ENCODE results near the gene TTC9B. TPM values are rescaled to one million over a fixed set of nuclear protein-coding genes. Genes with fewer than 3 reads are reported as not detected.

TTC9B gene
- total and polyA plus RNA-seq, 2 experiments from 2014 or later, result 0.63 to 1.0 TPM

DNA sequence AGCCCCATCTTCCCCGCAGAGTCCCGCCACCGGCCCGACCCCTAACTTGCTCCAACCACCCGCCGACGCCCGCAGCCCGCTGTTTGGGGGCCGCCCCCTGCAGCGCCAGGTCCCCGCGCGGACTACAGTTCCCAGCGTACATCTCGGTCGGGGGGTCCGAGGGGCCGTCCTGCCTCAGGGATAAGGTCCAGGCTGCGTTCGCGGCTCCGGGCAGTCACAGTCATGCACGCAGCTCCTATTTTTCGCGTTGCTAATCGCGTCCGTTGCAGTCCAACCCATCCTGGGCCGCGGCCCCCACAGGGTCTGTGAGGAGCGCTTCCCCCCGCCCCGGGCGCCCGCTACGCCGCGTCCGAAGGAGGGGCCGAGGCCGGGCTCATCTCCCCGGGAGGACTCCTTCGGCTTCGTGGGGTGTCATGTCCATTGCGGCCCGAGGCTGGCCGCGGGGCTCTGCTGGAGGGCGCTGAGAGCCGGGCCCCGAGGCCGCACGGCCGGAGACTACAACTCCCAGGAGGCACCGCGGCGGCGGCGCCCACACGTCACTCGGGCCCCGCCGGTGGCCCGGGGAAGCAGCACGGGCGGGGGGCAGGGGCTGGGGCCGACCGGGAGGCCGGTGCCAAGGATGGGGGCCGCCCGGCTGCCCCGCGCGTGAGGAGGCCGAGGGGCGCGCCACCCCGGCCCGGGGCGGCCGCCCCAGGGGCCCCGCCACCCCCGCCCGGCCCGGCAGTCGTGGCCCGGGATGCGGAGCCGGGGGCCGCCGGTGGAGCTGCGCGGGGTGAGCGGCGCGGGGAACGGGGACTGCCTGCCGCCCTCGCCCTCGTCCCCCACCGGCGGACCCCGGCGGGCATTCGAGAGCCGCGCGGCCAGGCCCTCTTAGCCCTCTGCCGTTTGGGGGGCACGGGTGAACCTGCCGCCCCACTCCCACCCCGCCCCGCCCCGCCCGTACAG lies 27.0 kb downstream of the TTC9B start, which contains the start of gene MAP3K10 (continued):
- TF ChIP-seq, protein P1, sequence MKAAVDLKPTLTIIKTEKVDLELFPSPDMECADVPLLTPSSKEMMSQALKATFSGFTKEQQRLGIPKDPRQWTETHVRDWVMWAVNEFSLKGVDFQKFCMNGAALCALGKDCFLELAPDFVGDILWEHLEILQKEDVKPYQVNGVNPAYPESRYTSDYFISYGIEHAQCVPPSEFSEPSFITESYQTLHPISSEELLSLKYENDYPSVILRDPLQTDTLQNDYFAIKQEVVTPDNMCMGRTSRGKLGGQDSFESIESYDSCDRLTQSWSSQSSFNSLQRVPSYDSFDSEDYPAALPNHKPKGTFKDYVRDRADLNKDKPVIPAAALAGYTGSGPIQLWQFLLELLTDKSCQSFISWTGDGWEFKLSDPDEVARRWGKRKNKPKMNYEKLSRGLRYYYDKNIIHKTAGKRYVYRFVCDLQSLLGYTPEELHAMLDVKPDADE (IDR thresholded peaks at IDR 0.05), result peak; percentile 76
- TF ChIP-seq, protein P2, sequence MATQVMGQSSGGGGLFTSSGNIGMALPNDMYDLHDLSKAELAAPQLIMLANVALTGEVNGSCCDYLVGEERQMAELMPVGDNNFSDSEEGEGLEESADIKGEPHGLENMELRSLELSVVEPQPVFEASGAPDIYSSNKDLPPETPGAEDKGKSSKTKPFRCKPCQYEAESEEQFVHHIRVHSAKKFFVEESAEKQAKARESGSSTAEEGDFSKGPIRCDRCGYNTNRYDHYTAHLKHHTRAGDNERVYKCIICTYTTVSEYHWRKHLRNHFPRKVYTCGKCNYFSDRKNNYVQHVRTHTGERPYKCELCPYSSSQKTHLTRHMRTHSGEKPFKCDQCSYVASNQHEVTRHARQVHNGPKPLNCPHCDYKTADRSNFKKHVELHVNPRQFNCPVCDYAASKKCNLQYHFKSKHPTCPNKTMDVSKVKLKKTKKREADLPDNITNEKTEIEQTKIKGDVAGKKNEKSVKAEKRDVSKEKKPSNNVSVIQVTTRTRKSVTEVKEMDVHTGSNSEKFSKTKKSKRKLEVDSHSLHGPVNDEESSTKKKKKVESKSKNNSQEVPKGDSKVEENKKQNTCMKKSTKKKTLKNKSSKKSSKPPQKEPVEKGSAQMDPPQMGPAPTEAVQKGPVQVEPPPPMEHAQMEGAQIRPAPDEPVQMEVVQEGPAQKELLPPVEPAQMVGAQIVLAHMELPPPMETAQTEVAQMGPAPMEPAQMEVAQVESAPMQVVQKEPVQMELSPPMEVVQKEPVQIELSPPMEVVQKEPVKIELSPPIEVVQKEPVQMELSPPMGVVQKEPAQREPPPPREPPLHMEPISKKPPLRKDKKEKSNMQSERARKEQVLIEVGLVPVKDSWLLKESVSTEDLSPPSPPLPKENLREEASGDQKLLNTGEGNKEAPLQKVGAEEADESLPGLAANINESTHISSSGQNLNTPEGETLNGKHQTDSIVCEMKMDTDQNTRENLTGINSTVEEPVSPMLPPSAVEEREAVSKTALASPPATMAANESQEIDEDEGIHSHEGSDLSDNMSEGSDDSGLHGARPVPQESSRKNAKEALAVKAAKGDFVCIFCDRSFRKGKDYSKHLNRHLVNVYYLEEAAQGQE (IDR thresholded peaks at IDR 0.05; ENCODE audit: unreplicated experiment), result no peak
- no peak for TF ChIP-seq STAT1 (IDR thresholded peaks at IDR 0.05; ENCODE audit: unreplicated experiment)
- TF ChIP-seq CREB1 (CRISPR knock-in tag; IDR thresholded peaks at IDR 0.05; ENCODE audit: low read depth), result peak; percentile 92

DNA sequence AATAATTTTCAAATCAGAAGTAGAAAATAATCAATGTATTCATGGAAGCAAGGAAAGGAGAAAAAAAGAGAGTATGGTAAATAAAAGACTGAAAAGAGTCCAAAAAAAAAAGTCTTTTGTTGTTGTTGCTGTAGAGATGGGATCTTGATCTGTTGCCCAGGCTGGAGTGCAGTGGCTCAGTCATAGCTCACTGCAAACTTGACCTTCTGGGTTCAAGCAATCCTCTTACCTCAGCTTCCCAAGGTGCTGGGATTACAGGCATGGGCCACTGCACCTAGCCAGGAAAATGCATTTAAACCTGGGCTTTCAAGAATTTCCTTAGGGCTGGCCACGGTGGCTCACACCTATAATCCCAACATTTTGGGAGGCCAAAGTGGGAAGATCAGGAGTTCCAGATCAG lies 33.9 kb downstream of the TTC9B start:
- H3K9me2 ChIP-seq (ENCODE audit: insufficient read depth), result no peaks in the 10 kb centered on the region
- H3K9me3 Mint-ChIP-seq, result no peaks in the 10 kb centered on the region
- H3K27ac ChIP-seq (ENCODE audit: low read depth), result no peak overlapping the region
- DNase-seq (ENCODE audit: low spot score) (no peak), ATAC-seq (no peak)
- H2AFZ ChIP-seq, result no peak overlapping the region
- H3K36me3 ChIP-seq (ENCODE audit: insufficient read depth), result no peaks in the 10 kb centered on the region
- no peaks in the 10 kb centered on the region for H3F3A ChIP-seq (replicated peaks; ENCODE audit: low read depth)
- H3K79me2 ChIP-seq (replicated peaks; ENCODE audit: insufficient read depth), result no peaks in the 10 kb centered on the region
- H3K4me1 Mint-ChIP-seq, result no peaks in the 10 kb centered on the region
- H3K27me3 ChIP-seq (ENCODE audit: insufficient read depth), result no peaks in the 10 kb centered on the region
- no peaks in the 10 kb centered on the region for H4K20me1 ChIP-seq (replicated peaks; ENCODE audit: insufficient read depth)
- H3K4me2 ChIP-seq, result no peak overlapping the region
- no peaks in the 10 kb centered on the region for H3K4me1 ChIP-seq (ENCODE audit: insufficient read depth)
- no peaks in the 10 kb centered on the region for H3K27me3 Mint-ChIP-seq (ENCODE audit: insufficient read depth, low read depth, poor library complexity)
- H3K36me3 Mint-ChIP-seq (ENCODE audit: low read depth), result no peaks in the 10 kb centered on the region
- no peak overlapping the region for H3K4me3 Mint-ChIP-seq
- H3K27ac Mint-ChIP-seq, result no peak overlapping the region
- H3K4me3 ChIP-seq, result no peak overlapping the region
- TF ChIP-seq, protein P3, sequence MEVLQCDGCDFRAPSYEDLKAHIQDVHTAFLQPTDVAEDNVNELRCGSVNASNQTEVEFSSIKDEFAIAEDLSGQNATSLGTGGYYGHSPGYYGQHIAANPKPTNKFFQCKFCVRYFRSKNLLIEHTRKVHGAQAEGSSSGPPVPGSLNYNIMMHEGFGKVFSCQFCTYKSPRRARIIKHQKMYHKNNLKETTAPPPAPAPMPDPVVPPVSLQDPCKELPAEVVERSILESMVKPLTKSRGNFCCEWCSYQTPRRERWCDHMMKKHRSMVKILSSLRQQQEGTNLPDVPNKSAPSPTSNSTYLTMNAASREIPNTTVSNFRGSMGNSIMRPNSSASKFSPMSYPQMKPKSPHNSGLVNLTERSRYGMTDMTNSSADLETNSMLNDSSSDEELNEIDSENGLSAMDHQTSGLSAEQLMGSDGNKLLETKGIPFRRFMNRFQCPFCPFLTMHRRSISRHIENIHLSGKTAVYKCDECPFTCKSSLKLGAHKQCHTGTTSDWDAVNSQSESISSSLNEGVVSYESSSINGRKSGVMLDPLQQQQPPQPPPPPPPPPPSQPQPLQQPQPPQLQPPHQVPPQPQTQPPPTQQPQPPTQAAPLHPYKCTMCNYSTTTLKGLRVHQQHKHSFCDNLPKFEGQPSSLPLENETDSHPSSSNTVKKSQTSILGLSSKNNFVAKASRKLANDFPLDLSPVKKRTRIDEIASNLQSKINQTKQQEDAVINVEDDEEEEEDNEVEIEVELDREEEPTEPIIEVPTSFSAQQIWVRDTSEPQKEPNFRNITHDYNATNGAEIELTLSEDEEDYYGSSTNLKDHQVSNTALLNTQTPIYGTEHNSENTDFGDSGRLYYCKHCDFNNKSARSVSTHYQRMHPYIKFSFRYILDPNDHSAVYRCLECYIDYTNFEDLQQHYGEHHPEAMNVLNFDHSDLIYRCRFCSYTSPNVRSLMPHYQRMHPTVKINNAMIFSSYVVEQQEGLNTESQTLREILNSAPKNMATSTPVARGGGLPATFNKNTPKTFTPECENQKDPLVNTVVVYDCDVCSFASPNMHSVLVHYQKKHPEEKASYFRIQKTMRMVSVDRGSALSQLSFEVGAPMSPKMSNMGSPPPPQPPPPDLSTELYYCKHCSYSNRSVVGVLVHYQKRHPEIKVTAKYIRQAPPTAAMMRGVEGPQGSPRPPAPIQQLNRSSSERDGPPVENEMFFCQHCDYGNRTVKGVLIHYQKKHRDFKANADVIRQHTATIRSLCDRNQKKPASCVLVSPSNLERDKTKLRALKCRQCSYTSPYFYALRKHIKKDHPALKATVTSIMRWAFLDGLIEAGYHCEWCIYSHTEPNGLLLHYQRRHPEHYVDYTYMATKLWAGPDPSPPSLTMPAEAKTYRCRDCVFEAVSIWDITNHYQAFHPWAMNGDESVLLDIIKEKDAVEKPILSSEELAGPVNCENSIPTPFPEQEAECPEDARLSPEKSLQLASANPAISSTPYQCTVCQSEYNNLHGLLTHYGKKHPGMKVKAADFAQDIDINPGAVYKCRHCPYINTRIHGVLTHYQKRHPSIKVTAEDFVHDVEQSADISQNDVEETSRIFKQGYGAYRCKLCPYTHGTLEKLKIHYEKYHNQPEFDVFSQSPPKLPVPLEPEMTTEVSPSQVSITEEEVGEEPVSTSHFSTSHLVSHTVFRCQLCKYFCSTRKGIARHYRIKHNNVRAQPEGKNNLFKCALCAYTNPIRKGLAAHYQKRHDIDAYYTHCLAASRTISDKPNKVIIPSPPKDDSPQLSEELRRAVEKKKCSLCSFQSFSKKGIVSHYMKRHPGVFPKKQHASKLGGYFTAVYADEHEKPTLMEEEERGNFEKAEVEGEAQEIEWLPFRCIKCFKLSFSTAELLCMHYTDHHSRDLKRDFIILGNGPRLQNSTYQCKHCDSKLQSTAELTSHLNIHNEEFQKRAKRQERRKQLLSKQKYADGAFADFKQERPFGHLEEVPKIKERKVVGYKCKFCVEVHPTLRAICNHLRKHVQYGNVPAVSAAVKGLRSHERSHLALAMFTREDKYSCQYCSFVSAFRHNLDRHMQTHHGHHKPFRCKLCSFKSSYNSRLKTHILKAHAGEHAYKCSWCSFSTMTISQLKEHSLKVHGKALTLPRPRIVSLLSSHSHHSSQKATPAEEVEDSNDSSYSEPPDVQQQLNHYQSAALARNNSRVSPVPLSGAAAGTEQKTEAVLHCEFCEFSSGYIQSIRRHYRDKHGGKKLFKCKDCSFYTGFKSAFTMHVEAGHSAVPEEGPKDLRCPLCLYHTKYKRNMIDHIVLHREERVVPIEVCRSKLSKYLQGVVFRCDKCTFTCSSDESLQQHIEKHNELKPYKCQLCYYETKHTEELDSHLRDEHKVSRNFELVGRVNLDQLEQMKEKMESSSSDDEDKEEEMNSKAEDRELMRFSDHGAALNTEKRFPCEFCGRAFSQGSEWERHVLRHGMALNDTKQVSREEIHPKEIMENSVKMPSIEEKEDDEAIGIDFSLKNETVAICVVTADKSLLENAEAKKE (CRISPR knock-in tag; IDR thresholded peaks at IDR 0.05), result no peak
- TF ChIP-seq JUNB (IDR thresholded peaks at IDR 0.05; ENCODE audit: unreplicated experiment), result no peak
- no peak for TF ChIP-seq EZH2phosphoT487 (IDR thresholded peaks at IDR 0.05; ENCODE audit: unreplicated experiment)
- no peak for TF ChIP-seq ZNF114 (CRISPR knock-in tag; IDR thresholded peaks at IDR 0.05)
- no peak for TF ChIP-seq STAT1 (IDR thresholded peaks at IDR 0.05; ENCODE audit: unreplicated experiment)
- TF ChIP-seq, protein P1 (IDR thresholded peaks at IDR 0.05), result no peak
- no peak for TF ChIP-seq NANOG (IDR thresholded peaks at IDR 0.05; ENCODE audit: borderline replicate concordance)
- no peak for TF ChIP-seq CREB1 (CRISPR knock-in tag; IDR thresholded peaks at IDR 0.05; ENCODE audit: low read depth)
- TF ChIP-seq EZH2 (IDR thresholded peaks at IDR 0.05; ENCODE audit: low read depth, unreplicated experiment), result no peak
